ENCODE results near the gene CHD6. TPM values are rescaled to one million over a fixed set of nuclear protein-coding genes. Genes with fewer than 3 reads are reported as not detected.

CHD6 gene
- total RNA-seq, 2 experiments from 2014 or later: 114 to 126 TPM

DNA sequence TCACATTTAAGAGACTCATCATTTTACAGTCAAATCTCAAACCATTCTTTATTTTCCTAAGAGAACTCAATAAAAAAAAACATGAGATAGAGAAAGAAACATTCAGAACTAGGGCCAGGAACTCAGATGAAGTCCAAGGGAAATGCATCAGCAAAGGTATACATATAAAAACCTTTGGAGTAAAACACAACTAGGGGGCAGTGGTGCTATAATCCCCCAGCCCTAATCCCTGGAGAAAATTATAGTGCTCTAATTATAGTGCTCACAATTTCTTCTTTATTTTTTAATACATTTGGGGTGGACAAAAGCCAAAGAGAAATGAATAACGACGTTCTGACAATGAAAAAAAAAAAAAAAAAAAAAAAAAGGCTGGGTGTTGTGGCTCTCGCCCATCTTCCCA lies 151.0 kb downstream of the CHD6 start:
- Mint-ChIP-seq H3K4me3 (no peak overlapping the region), H3K27ac (no peak overlapping the region), H3K36me3 (ENCODE audit: low read depth) (peaks cover 92% of the 10 kb centered on the region), H3K9me3 (peaks cover 3% of the 10 kb centered on the region), H3K4me1 (ENCODE audit: low read depth) (peaks cover 10% of the 10 kb centered on the region), H3K27me3 (no peaks in the 10 kb centered on the region)
- Histone ChIP-seq H3K9me3 (ENCODE audit: control insufficient read depth in 1 of 2, insufficient read depth in 1 of 2, low read length in 2 of 2) (no peaks in the 10 kb centered on the region), H3K27ac (ENCODE audit: low read depth in 1 of 2, low read length in 2 of 2) (no peak overlapping the region), H3K36me3 (ENCODE audit: insufficient read depth, low read length) (peaks cover 48% of the 10 kb centered on the region), H3K4me3 (ENCODE audit: low read length) (no peak overlapping the region), H3K4me1 (ENCODE audit: insufficient read depth, low read length) (no peaks in the 10 kb centered on the region), H3K27me3 (ENCODE audit: control insufficient read depth in 1 of 2, insufficient read depth in 2 of 2, low read length in 2 of 2) (no peaks in the 10 kb centered on the region)
- ChIA-PET CTCF (no interaction called here), POLR2A (no interaction called here)
- no peak for ATAC-seq (ENCODE audit: poor library complexity)
- DNase-seq: no peak
- TF ChIP-seq, protein P1, sequence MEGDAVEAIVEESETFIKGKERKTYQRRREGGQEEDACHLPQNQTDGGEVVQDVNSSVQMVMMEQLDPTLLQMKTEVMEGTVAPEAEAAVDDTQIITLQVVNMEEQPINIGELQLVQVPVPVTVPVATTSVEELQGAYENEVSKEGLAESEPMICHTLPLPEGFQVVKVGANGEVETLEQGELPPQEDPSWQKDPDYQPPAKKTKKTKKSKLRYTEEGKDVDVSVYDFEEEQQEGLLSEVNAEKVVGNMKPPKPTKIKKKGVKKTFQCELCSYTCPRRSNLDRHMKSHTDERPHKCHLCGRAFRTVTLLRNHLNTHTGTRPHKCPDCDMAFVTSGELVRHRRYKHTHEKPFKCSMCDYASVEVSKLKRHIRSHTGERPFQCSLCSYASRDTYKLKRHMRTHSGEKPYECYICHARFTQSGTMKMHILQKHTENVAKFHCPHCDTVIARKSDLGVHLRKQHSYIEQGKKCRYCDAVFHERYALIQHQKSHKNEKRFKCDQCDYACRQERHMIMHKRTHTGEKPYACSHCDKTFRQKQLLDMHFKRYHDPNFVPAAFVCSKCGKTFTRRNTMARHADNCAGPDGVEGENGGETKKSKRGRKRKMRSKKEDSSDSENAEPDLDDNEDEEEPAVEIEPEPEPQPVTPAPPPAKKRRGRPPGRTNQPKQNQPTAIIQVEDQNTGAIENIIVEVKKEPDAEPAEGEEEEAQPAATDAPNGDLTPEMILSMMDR (IDR thresholded peaks at IDR 0.05): no peak
- intact Hi-C loops (cut with DNase I, micrococcal nuclease): no loop called here

DNA sequence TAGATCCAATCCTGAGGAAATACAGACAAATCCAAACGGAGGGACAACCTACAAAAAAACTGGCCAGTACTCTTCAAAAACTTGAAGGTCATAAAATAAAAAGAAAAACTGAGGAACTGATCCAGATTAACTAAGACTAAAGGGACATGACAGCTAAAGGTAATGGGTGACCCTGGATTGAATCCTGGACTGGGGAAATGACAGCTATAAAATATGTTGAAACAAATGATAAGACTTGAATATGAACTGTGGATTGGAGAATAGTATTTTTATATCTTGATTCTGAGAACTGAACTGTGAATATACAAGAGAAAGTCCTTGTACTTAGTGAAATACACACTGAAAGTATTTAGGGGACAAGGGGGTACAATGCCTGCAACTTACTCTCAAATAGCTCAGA lies 154.6 kb downstream of the CHD6 start:
- Mint-ChIP-seq H3K36me3 (ENCODE audit: low read depth) (peaks cover 92% of the 10 kb centered on the region), H3K27me3 (no peaks in the 10 kb centered on the region), H3K27ac (no peak overlapping the region), H3K9me3 (peaks cover 3% of the 10 kb centered on the region), H3K4me1 (ENCODE audit: low read depth) (peaks cover 8% of the 10 kb centered on the region), H3K4me3 (no peak overlapping the region)
- POLR2A ChIA-PET: no interaction called here
- no peaks in the 10 kb centered on the region for H3K9me3 ChIP-seq (ENCODE audit: control insufficient read depth in 1 of 2, insufficient read depth in 1 of 2, low read length in 2 of 2)
- CTCF ChIA-PET: no interaction called here
- TF ChIP-seq, protein P1 (IDR thresholded peaks at IDR 0.05): no peak
- H3K36me3 ChIP-seq (ENCODE audit: insufficient read depth, low read length): peaks cover 18% of the 10 kb centered on the region
- no peaks in the 10 kb centered on the region for H3K4me1 ChIP-seq (ENCODE audit: insufficient read depth, low read length)
- no peaks in the 10 kb centered on the region for H3K27me3 ChIP-seq (ENCODE audit: control insufficient read depth in 1 of 2, insufficient read depth in 2 of 2, low read length in 2 of 2)
- ATAC-seq (ENCODE audit: poor library complexity) (no peak), DNase-seq (no peak)
- no peak overlapping the region for H3K4me3 ChIP-seq (ENCODE audit: low read length)
- H3K27ac ChIP-seq (ENCODE audit: low read depth in 1 of 2, low read length in 2 of 2): no peak overlapping the region
- intact Hi-C loops (cut with DNase I, micrococcal nuclease): no loop called here

DNA sequence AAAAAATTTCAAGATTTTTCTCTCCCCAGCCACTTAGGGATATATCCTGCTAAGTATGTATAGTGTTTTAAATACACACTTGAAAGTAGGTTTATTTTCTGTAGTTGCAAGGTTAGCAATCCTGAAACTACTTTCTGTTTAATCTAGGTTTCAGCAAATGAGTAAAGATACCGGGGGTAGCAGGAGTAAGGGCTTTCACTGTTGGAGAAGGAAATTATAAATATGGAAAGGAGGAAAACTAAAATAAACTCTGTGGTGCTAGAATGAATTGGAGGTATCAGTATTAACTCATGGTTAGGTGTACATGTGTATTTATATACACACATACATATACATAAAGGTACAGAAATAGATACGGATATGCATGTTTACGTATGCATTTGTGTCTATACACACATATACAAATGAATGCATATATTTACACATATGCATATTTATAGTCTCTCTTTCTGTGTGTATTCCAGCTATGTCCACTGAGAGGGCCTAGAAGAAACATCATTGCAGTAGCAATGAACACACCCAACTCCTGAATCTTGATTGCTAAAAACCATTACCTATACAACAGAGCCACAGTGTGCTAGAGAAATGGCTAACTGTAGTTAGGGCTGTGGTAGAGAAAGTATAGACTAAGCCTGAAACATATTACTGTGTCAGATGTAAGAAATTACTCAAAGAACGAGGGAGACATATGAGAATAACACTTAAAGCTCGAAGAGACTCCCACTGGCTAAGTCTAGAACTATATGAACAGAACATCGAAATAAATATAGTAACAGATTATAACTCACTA lies 155.6 kb downstream of the CHD6 start:
- H3K27me3 ChIP-seq (ENCODE audit: control insufficient read depth in 1 of 2, insufficient read depth in 2 of 2, low read length in 2 of 2): no peaks in the 10 kb centered on the region
- no peak overlapping the region for H3K4me3 Mint-ChIP-seq
- no peaks in the 10 kb centered on the region for H3K4me1 ChIP-seq (ENCODE audit: insufficient read depth, low read length)
- POLR2A ChIA-PET: no interaction called here
- TF ChIP-seq, protein P1 (IDR thresholded peaks at IDR 0.05): no peak
- no peak overlapping the region for H3K27ac ChIP-seq (ENCODE audit: low read depth in 1 of 2, low read length in 2 of 2)
- H3K36me3 Mint-ChIP-seq (ENCODE audit: low read depth): peaks cover 92% of the 10 kb centered on the region
- peaks cover 18% of the 10 kb centered on the region for H3K36me3 ChIP-seq (ENCODE audit: insufficient read depth, low read length)
- H3K9me3 ChIP-seq (ENCODE audit: control insufficient read depth in 1 of 2, insufficient read depth in 1 of 2, low read length in 2 of 2): no peaks in the 10 kb centered on the region
- H3K9me3 Mint-ChIP-seq: peaks cover 3% of the 10 kb centered on the region
- H3K4me3 ChIP-seq (ENCODE audit: low read length): no peak overlapping the region
- CTCF ChIA-PET: no interaction called here
- H3K27ac Mint-ChIP-seq: no peak overlapping the region
- ATAC-seq (ENCODE audit: poor library complexity): no peak
- H3K27me3 Mint-ChIP-seq: no peaks in the 10 kb centered on the region
- intact Hi-C loops (cut with DNase I, micrococcal nuclease): no loop called here
- H3K4me1 Mint-ChIP-seq (ENCODE audit: low read depth): peaks cover 8% of the 10 kb centered on the region
- no peak for DNase-seq
